ENCODE results near the gene TXNDC9. TPM values are rescaled to one million over a fixed set of nuclear protein-coding genes. Genes with fewer than 3 reads are reported as not detected.

The TXNDC9 gene, protein sequence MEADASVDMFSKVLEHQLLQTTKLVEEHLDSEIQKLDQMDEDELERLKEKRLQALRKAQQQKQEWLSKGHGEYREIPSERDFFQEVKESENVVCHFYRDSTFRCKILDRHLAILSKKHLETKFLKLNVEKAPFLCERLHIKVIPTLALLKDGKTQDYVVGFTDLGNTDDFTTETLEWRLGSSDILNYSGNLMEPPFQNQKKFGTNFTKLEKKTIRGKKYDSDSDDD
- 81.1 and 88.9 TPM in 2 replicates for total RNA-seq

DNA sequence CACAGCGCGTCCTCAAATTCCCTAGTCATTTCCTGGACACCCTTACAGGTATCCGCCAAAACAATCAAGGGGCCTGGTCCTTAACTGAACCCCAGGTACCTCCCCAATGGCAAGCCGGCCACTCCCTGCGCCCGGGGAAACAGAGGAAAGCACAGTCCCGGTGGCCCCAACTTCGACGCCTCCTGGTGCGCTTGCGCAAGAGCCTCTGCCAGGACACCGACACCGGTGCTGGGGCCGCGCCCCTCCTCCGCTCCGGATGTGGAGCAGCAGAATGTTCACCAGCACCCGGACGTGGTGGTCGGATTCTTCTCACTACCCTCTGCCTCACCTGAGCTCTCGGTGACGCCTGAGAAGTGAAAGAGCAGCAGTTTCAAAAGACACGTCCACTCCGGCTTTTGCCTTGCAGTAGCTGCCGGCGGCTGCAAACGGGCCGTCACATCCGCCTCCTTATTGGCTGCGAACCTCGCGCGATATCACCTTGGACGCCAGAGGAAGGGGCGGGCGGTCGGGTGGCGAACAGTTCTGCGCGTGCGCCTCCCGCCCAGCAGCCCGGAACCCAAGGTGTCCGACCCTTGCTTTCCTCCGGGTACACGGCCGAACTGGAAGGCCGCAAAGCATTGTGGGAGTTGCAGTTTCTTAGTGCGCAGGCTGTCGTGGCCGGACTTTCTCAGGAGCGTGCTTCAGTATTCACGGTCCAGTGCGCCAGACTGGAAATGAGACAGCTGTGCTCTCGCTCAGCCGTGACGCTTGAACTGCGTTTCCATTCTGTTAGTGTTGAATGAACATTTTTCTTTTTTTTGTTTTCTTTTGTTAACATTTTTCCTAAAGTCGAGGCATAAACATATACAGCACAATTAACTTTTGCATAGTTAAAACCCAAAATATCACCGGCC lies at the start of gene TXNDC9:
TXNDC9 (minus strand) TSS at position 423 of the 893 bp plus-strand sequence. CDS start 3,123 bp downstream, outside the sequence.

DNA sequence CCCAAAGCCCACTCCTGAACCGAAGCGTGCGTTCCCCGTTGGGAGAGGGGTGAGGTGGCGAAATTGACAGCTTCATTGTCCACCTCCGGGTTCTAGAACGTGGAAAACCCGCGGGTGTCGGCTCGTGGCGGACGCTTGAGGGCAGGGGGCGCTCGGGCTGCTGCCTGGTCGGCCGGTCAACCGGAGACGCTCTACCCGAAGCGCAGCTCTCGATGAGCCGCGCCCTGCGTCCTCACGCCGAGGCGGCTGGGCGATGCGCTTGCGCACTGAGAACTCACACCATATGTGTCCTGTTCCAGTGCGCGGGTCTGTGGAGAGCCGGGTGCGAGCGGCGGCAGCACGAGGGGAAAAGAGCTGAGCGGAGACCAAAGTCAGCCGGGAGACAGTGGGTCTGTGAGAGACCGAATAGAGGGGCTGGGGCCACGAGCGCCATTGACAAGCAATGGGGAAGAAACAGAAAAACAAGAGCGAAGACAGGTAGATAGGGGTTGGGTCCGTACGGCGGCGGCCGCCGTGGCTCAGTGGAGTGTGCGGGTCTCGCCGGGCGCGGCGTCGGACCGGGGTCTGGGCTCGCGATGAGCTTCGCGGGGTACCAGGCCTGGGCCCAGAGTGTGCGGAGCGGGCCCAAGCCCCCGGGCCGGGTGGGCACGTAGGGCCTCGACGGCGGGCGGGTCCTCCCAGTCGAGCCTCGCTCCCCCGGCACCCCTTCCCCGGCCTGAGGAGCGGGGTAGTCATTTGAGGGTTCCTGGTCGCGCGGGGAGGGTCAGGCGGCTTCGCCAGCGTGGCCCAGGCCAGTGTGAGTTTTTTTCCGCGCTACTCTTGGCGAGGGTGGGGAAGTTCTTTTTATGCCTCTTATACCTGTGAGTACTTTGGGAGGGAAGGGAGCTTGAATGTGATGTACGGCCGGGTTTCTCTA lies 1.2 kb upstream of the TXNDC9 start, which contains the start of gene EIF5B:
EIF5B (plus strand) TSS at position 277 of the 916 bp plus-strand sequence; CDS start at position 443, 166 bp downstream.

DNA sequence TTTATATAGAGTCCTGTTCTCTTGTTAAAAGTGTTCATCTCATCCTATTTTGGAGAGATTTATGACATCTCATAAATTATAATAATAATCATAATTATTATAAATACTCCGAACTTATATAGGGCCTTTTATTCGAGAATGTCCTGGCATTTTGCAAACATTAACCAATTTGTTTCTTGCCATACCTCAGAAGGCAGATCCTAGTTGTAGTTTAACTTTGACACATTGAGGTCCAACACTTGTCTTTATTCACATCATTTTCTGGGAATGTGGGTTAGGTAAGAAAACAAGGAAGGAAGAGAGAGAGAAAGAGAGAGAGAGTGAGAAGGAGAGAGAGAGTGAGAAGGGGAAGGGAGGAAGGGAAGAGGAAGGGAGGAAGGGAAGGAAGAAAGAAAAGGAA lies 35.0 kb downstream of the TXNDC9 start, which contains the start of gene LYG1:
LYG1 (minus strand) TSS at position 101 of the 400 bp plus-strand sequence. CDS start 5,527 bp downstream, outside the sequence.

Other genes with a start within 250 kb of the TXNDC9 start
- 0.18 TPM in 1 of 2 replicates, not detected in the other for gene C2orf15, start 194.6 kb downstream of the TXNDC9 start, total RNA-seq
- 3.3 and 13.1 TPM in 2 replicates for gene TSGA10, start 181.4 kb downstream of the TXNDC9 start, total RNA-seq
- gene LIPT1, start 181.4 kb downstream of the TXNDC9 start, total RNA-seq = 4.1 and 6.2 TPM in 2 replicates
- 25.5 and 26.9 TPM in 2 replicates for gene MITD1, start 155.3 kb downstream of the TXNDC9 start, total RNA-seq
- gene MRPL30, start 155.1 kb downstream of the TXNDC9 start, total RNA-seq = 33.9 and 36.1 TPM in 2 replicates
- gene LYG2, start 80.7 kb downstream of the TXNDC9 start, total RNA-seq = not detected in 2 replicates
- gene LYG1, start 35.1 kb downstream of the TXNDC9 start, total RNA-seq = 0.14 TPM in 1 of 2 replicates, not detected in the other
- 34.7 and 57.7 TPM in 2 replicates for gene EIF5B, start 1.1 kb upstream of the TXNDC9 start, total RNA-seq
- 31.2 and 43.3 TPM in 2 replicates for gene REV1, start 153.7 kb upstream of the TXNDC9 start, total RNA-seq

All from smooth muscle cell of the umbilical artery (primary cell).